HG02623 (cell line): ENCODE results near the gene IRF2.
A peak's percentile ranks its signal among the peaks of the same experiment; 100 is the strongest.

Source experiments
- ATAC-seq: cut with Tn5 transposase; IDR thresholded peaks from one replicate; pipeline ENCODE4 v1.9.1; 2021; ENCODE audit warnings: moderate library complexity; ENCODE audit not compliant: unreplicated experiment

Gene IRF2

DNA sequence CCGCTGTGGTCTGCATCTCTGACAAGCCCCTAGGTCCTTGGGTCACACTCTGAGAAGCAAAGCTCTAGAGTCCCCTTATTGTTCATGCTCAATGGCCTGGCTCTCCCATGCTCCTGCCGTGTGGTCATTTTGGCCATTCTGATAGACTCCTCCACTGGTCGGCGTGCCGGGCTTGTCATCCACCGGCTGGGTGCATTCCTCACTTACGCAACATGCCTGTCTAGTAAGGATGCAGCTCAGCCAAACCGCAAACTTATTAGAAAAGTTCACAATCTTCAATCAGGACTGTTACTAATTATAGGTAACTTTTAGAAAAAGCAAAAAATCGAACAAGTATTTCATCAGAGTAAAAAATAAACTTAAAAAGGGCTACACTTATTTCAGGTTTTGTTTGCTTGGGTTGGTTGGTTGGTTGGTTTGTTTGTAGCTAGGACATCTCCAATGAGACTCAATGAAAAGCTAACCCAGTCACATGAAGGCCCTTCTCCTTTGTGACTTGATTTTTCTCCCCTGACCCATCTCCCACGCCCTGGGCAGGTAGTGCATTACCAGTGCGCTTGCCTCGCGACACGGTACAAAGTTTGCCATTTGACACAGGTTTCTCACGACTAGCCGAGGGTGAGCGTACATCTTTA lies 41.0 kb downstream of the IRF2 start:
- ATAC-seq = no peak

DNA sequence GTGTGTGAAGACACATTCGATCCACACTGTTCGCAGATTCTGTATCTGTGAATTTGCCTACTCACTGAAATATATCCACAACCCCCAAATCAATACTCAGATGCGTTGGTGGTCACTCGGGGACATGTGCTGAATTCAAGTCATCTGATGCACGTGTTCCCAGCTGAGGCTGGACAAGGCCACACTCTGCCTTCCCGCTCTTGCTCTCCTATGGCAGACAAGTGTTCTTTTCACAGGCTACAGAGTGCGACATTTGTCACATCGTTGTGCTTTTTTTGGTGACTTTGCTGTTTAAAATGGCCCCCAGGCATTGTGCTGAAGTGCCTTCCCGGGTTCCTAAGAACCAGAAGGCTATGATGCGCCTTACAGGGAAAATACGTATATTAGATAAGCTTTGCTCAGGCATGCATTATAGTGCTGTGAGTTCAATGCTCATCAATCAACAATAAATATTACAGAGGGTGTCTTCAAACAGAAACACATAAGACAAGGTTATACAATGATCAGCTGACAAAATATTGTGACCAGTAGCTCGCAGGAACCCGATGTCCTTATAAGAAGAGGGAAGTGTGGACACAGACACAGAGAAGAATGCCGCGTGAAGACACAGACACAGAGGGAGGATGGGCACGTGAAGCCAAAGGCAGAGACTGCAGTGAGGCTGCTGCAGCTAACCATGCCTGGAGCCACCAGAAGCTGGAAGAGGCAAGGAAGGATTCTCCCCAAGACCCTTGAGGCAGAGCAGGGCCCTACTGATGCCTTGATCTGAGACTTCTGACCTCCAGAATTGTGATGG lies 42.0 kb downstream of the IRF2 start:
- ATAC-seq = no peak

DNA sequence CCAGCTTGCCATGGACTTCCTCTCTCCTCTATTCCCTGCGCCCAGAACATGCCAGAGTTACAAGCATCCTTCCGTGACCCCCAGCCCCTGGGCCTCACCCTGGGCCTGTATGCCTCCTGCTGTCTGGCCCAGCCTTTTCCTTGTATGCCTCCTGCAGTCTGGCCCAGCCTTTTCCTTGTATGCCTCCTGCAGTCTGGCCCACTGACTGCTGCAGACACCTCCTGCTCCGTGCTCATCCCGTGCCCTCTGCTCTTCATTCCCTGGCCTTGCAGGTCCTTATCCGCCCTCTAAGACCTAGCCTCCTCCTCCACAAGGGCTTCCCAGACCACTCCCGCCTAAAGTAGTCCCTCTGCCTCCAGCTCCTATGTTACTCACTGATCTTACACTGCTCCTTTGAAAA lies 44.2 kb downstream of the IRF2 start:
- no peak for ATAC-seq

GRCh38 chr4:184428787-184429186 lies 45.6 kb downstream of the IRF2 start:
- ATAC-seq = no peak

GRCh38 chr4:184427687-184428086 lies 46.7 kb downstream of the IRF2 start:
- ATAC-seq = no peak

- no peak for ATAC-seq
These were observed 47.3 kb downstream of the IRF2 start for GRCh38 chr4:184427093-184427492.

GRCh38 chr4:184424993-184425758 lies 49.2 kb downstream of the IRF2 start:
- ATAC-seq = no peak

DNA sequence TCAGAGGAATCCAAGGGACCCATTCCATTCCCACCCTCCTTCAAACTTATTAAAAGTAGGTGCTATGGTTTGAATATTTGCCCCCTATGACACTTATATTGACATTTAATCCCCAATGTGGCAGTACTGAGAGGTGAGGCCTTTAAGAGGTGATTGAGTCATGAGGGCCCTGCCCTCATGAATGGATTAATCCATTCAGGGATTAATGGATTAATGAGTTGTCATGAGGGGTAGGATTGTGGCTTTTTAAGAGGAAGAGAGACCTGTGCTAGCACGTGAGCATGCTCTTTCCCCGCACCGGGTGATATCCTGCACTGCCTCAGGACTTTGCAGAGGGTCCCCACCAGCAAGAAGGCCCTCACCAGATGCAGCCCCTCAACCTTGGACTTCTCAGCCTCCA lies 50.1 kb downstream of the IRF2 start:
- no peak for ATAC-seq

DNA sequence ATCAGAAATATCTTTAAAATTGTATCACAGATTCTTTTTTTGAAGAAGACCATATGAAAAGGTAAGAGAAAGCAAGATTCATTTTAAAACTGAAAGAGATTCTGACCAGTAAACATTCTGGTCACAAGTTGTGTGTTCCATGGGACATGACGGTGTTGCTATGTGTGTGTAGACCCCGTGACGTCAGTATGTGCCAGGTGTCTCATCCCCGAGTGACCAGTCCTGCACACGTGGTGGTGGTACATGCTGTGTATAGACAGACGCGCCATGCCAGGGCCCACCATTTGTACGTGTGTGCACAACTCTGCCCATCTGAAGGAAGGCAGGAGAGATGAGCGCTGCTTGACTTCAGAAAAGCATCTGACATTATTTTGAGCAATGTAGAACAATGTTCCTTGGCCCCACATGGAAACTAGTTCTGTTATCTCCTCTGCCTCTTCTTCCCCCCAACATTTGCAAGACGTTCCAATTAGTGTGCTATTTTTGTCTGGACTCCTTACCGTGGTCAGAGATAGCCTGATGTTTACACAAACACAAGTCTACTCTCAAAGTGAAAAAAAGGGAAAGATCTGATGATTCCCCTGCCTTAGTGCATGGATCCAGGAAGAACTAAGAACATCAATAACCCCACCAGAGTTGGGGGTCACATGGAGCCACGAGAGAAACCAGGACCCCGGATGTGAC lies 51.2 kb downstream of the IRF2 start:
- no peak for ATAC-seq

GRCh38 chr4:184422378-184422777 lies 52.0 kb downstream of the IRF2 start:
- no peak for ATAC-seq

GRCh38 chr4:184421533-184422155 lies 52.7 kb downstream of the IRF2 start:
- no peak for ATAC-seq

GRCh38 chr4:184420881-184421416 lies 53.4 kb downstream of the IRF2 start:
- peak; percentile 43 for ATAC-seq

DNA sequence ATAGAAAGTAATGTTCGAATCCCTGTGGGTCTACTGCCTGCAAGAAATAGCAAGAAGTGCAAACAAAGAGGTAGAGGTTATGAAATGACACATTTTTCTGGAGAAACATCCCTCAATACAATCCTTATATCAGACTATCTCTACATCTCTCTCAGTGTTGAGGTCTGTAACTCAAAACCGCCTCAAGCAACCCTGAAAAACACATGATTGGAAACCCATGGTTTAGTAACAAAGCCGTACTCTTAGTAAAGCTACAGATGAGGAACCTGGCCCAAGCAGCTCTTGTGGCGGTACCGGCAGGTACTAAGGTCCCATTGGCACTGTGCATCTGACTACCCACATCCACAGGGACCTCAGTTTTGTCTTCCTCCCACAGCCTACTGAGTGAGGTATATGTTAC lies 53.9 kb downstream of the IRF2 start:
- no peak for ATAC-seq

GRCh38 chr4:184419976-184420375 lies 54.4 kb downstream of the IRF2 start:
- no peak for ATAC-seq

GRCh38 chr4:184417802-184418511 lies 56.4 kb downstream of the IRF2 start:
- ATAC-seq = peak; percentile 53

- ATAC-seq = peak; percentile 40
These were observed 57.2 kb downstream of the IRF2 start for GRCh38 chr4:184416913-184417734.

DNA sequence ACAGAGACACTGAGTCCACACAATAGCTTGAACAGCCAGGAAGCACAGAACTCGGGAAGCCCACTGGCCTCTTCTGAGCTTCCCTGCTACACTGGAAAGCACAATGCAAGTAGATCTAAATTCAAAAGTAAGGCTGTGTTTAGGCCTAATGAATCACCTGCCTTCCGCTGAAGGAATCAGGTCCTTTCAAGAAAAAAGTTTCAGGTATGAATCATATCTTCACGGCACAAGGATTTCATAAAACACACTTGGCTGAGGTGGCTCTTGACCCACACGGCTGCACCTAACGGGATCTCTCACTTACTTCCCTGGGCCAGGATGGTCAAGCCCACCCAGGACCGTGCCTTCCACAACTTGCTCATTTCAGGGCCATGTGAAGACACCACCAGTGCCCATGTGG lies 59.3 kb downstream of the IRF2 start:
- ATAC-seq = no peak

- ATAC-seq = no peak
These were observed 60.9 kb downstream of the IRF2 start for GRCh38 chr4:184413261-184414046.
